H1 (cell line): ENCODE measurements around the gene INAFM1. TPM values are rescaled to one million over a fixed set of nuclear protein-coding genes. Genes with fewer than 3 reads are reported as not detected.
A peak's percentile ranks its signal among the peaks of the same experiment; 100 is the strongest.

ENCODE experiments used
- CTCF ChIA-PET: fragments of 300-600 bp; sonication (Branson Sonifier 250); formaldehyde crosslinking; loops from one replicate; lab custom pipeline; 2021; ENCODE audit not compliant: partially characterized antibody; lab: Charles Lee
- POLR2A ChIA-PET: fragments of 300-600 bp; sonication (Branson Sonifier 250); formaldehyde crosslinking; loops from one replicate; lab custom pipeline; 2021; ENCODE audit warnings: inconsistent platforms; ENCODE audit not compliant: partially characterized antibody; lab: Charles Lee
- DNase-seq, 2 experiments: peaks; one replicate each; pipeline versions ENCODE4 v3.0.0 to v3.0.0-alpha.2; 2010 to 2022; ENCODE audit warnings: low spot score in 2 of 2, low read depth in 1 of 2, mixed read lengths in 1 of 2
- FAIRE-seq: peaks from 2 replicates; lab custom pipeline; 2011; peaks lifted over from hg19 to GRCh38; lab: Jason Lieb, UNC
- H2AFZ ChIP-seq: 2 replicates; pipeline ENCODE4 v1.8.1; 2012; ENCODE audit warnings: low read length, inconsistent platforms
- H2AK5ac ChIP-seq: 2 replicates; pipeline ENCODE4 v1.6.1; 2013; ENCODE audit warnings: low read depth, low read length
- H2BK120ac ChIP-seq: replicated peaks from 2 replicates; pipeline ENCODE3; 2013; ENCODE audit warnings: low read depth, low read length, inconsistent platforms
- H2BK12ac ChIP-seq: 2 replicates; pipeline ENCODE4 v1.6.1; 2013; ENCODE audit warnings: low read depth, low read length
- H2BK15ac ChIP-seq: 2 replicates; pipeline ENCODE4 v1.6.1; 2013; ENCODE audit warnings: low read length
- H2BK20ac ChIP-seq: 2 replicates; pipeline ENCODE4 v1.6.1; 2013; ENCODE audit warnings: low read length
- H2BK5ac ChIP-seq: 2 replicates; pipeline ENCODE4 v1.6.1; 2013; ENCODE audit warnings: low read depth, low read length
- H3K14ac ChIP-seq: 2 replicates; pipeline ENCODE4 v1.6.1; 2013; ENCODE audit warnings: inconsistent platforms; ENCODE audit not compliant: insufficient read length
- H3K18ac ChIP-seq: 2 replicates; pipeline ENCODE4 v1.6.1; 2013; ENCODE audit warnings: low read length; ENCODE audit errors: extremely low read depth
- H3K23ac ChIP-seq: 2 replicates; pipeline ENCODE4 v1.6.1; 2013; ENCODE audit warnings: inconsistent platforms; ENCODE audit not compliant: insufficient read length
- H3K23me2 ChIP-seq: 2 replicates; pipeline ENCODE4 v1.6.1; 2013; ENCODE audit warnings: low read depth, low read length
- H3K27ac ChIP-seq: 2 replicates; pipeline ENCODE4 v1.6.1; 2011; ENCODE audit warnings: low read depth, low read length, inconsistent platforms
- H3K27me3 ChIP-seq, 4 experiments: replicated peaks in 1 of 4; 1 replicate in 1 of 4; 2 replicates in 3 of 4; pipeline versions ENCODE4 v1.6.1 to v1.8.1; 2011 to 2013; ENCODE audit warnings: low read length in 3 of 4, mild to moderate bottlenecking in 3 of 4, inconsistent platforms in 2 of 4, mixed read lengths in 2 of 4, moderate library complexity in 1 of 4; ENCODE audit not compliant: control insufficient read depth in 3 of 4, insufficient read depth in 3 of 4; ENCODE audit errors: extremely low read depth in 1 of 4
- H3K36me3 ChIP-seq, 4 experiments: 2 replicates each; pipeline versions ENCODE4 v1.6.1 to v1.8.1; 2011 to 2013; ENCODE audit warnings: mild to moderate bottlenecking in 4 of 4, low read length in 3 of 4, moderate library complexity in 2 of 4, control low read depth in 1 of 4, inconsistent platforms in 1 of 4; ENCODE audit not compliant: insufficient read depth in 4 of 4, control insufficient read depth in 2 of 4
- H3K4ac ChIP-seq: replicated peaks from 2 replicates; pipeline ENCODE3; 2013; ENCODE audit warnings: low read length, low read depth, mixed read lengths, inconsistent platforms; ENCODE audit not compliant: insufficient read length
- H3K4me1 ChIP-seq, 4 experiments: replicated peaks in 1 of 4; 1 replicate in 1 of 4; 2 replicates in 3 of 4; pipeline versions ENCODE4 v1.6.1 to v1.8.1; 2011 to 2013; ENCODE audit warnings: low read length in 3 of 4, inconsistent platforms in 2 of 4, mixed read lengths in 1 of 4; ENCODE audit not compliant: insufficient read depth in 4 of 4, control insufficient read depth in 3 of 4
- H3K4me2 ChIP-seq, 2 experiments: 2 replicates each; pipeline versions ENCODE4 v1.6.1 to v1.8.1; 2011 to 2013; ENCODE audit warnings: low read depth in 2 of 2, low read length in 2 of 2, control low read depth in 1 of 2, inconsistent platforms in 1 of 2, mild to moderate bottlenecking in 1 of 2; ENCODE audit not compliant: insufficient read depth in 1 of 2
- H3K4me3 ChIP-seq, 4 experiments: fragments of 200-600, 300-600 bp in 1 of 4; sonication (generic), shearing (Covaris generic), sonication (Bioruptor Twin) in 1 of 4; 2 replicates each; pipeline versions ENCODE4 v1.5.1 to v1.8.1; 2011 to 2016; ENCODE audit warnings: low read length in 4 of 4, low read depth in 3 of 4, control low read depth in 2 of 4, inconsistent platforms in 2 of 4, mild to moderate bottlenecking in 2 of 4, mixed read lengths in 1 of 4, moderate library complexity in 1 of 4; ENCODE audit not compliant: insufficient read depth in 2 of 4; ENCODE audit errors: extremely low read depth in 1 of 4
- H3K56ac ChIP-seq: replicated peaks from 2 replicates; pipeline ENCODE3; 2013; ENCODE audit warnings: low read depth, mild to moderate bottlenecking, mixed read lengths, low read length, inconsistent platforms; ENCODE audit not compliant: insufficient read length
- H3K79me1 ChIP-seq: 2 replicates; pipeline ENCODE4 v1.6.1; 2013; ENCODE audit warnings: low read depth, low read length, control low read depth
- H3K79me2 ChIP-seq, 2 experiments: 2 replicates each; pipeline versions ENCODE4 v1.6.1 to v1.8.1; 2012 to 2013; ENCODE audit warnings: low read length in 2 of 2, mild to moderate bottlenecking in 2 of 2, inconsistent platforms in 1 of 2; ENCODE audit not compliant: insufficient read depth in 2 of 2, control insufficient read depth in 1 of 2
- H3K9ac ChIP-seq, 4 experiments: replicated peaks in 1 of 4; 1 replicate in 1 of 4; 2 replicates in 3 of 4; pipeline versions ENCODE4 v1.6.1 to v1.8.1; 2011 to 2013; ENCODE audit warnings: low read depth in 3 of 4, low read length in 3 of 4, control low read depth in 2 of 4, mild to moderate bottlenecking in 2 of 4, moderate library complexity in 2 of 4, inconsistent platforms in 1 of 4; ENCODE audit errors: extremely low read depth in 1 of 4
- H3K9me3 ChIP-seq, 2 experiments: 2 replicates each; pipeline versions ENCODE4 v1.6.1 to v1.8.1; 2012 to 2013; ENCODE audit warnings: mild to moderate bottlenecking in 2 of 2, moderate library complexity in 2 of 2, control low read depth in 1 of 2, inconsistent platforms in 1 of 2, low read depth in 1 of 2, low read length in 1 of 2, mixed read lengths in 1 of 2; ENCODE audit not compliant: insufficient read depth in 2 of 2
- H4K20me1 ChIP-seq, 2 experiments: replicated peaks in 1 of 2; 2 replicates each; pipeline versions ENCODE3 to v1.8.1; 2011 to 2013; ENCODE audit warnings: inconsistent platforms in 2 of 2, low read length in 2 of 2, mild to moderate bottlenecking in 1 of 2; ENCODE audit not compliant: insufficient read depth in 2 of 2, control insufficient read depth in 1 of 2
- H4K5ac ChIP-seq: 2 replicates; pipeline ENCODE4 v1.6.1; 2013; ENCODE audit warnings: low read length, low read depth, mixed read lengths, inconsistent platforms; ENCODE audit not compliant: insufficient read length
- H4K8ac ChIP-seq: 2 replicates; pipeline ENCODE4 v1.8.0; 2013; ENCODE audit warnings: mild to moderate bottlenecking, moderate library complexity, low read length, inconsistent platforms; ENCODE audit not compliant: insufficient read depth; ENCODE audit errors: extremely low read depth
- H4K91ac ChIP-seq: replicated peaks from 2 replicates; pipeline ENCODE3; 2013; ENCODE audit warnings: low read length, mixed read lengths, inconsistent platforms; ENCODE audit not compliant: insufficient read length
- CHD1 ChIP-seq: IDR thresholded peaks from 2 replicates; pipeline ENCODE4 v1.6.1; 2012; ENCODE audit warnings: low read depth, low read length, improper control_type of control experiment
- E2F6 ChIP-seq: IDR thresholded peaks from 2 replicates; pipeline ENCODE4 v1.6.1; 2012; ENCODE audit warnings: inconsistent platforms
- JUND ChIP-seq: IDR thresholded peaks from 2 replicates; pipeline ENCODE4 v1.6.1; 2011; ENCODE audit warnings: mild to moderate bottlenecking, improper control_type of control experiment, low read length
- NANOG ChIP-seq: IDR thresholded peaks from 2 replicates; pipeline ENCODE4 v1.6.1; 2011; ENCODE audit warnings: low read length, low read depth, mild to moderate bottlenecking, inconsistent platforms; ENCODE audit not compliant: insufficient read depth, poor library complexity, severe bottlenecking
- RAD21 ChIP-seq, 2 experiments: IDR thresholded peaks in 1 of 2; conservative IDR thresholded peaks in 1 of 2; 2 replicates each; pipeline ENCODE4 v1.6.1; 2011; ENCODE audit warnings: low read depth in 2 of 2, low read length in 2 of 2, improper control_type of control experiment in 1 of 2, inconsistent platforms in 1 of 2, mild to moderate bottlenecking in 1 of 2, moderate library complexity in 1 of 2
- SP1 ChIP-seq: IDR thresholded peaks from 2 replicates; pipeline ENCODE4 v1.6.1; 2011; ENCODE audit warnings: low read depth, low read length
- TBP ChIP-seq: IDR thresholded peaks from 2 replicates; pipeline ENCODE4 v1.6.1; 2011; ENCODE audit warnings: low read depth, low read length, improper control_type of control experiment
- WGBS, 2 experiments: shearing (Covaris generic) in 1 of 2; methylation state at CpG; one replicate each; pipeline versions ENCODE4 v1.1.6 to v1.1.7; 2013 to 2015; ENCODE audit warnings: low lambda C conversion rate in 2 of 2, mixed read lengths in 2 of 2, inconsistent platforms in 1 of 2, low coverage in 1 of 2, missing lambda C conversion rate in 1 of 2; ENCODE audit not compliant: insufficient replicate concordance in 2 of 2, insufficient coverage in 1 of 2, insufficient read length in 1 of 2; ENCODE audit errors: extremely low coverage in 1 of 2, missing lambda C conversion rate in 1 of 2; 5-methylcytosine and 5-hydroxymethylcytosine counted together
- polyA plus RNA-seq, 7 experiments: library from polyadenylated mRNA; depleted of rRNA in 3 of 7; stranded (reverse) in 5 of 7; unstranded in 2 of 7; fragments of >200 nt in 5 of 7; fragments of 200-250 nt in 2 of 7; gene quantifications; 1 replicate in 5 of 7; 2 replicates in 1 of 7; 4 replicates in 1 of 7; pipeline versions ENCODE4 v1.2.1 to v1.2.3, GENCODE V29; 2011 to 2013; ENCODE audit warnings: missing spikeins in 2 of 7, mixed read lengths in 2 of 7
- total RNA-seq: library from RNA; stranded (reverse); fragmentation: NEBNext Ultra II Directional; extraction: Animal tissue kit (Norgen Biotek cat#: 25700); gene quantifications from 2 replicates; pipeline ENCODE4 v1.2.1, GENCODE V29; 2021
- TF ChIP-seq, protein P1 (sequence below), 3 experiments: IDR thresholded peaks; 1 replicate in 2 of 3; 2 replicates in 1 of 3; pipeline versions ENCODE4 v1.5.1 to v1.6.1; 2011; ENCODE audit warnings: low read length in 3 of 3, mild to moderate bottlenecking in 3 of 3, inconsistent platforms in 2 of 3, low read depth in 1 of 3, moderate library complexity in 1 of 3; ENCODE audit not compliant: insufficient read depth in 1 of 3; ENCODE audit errors: control extremely low read depth in 1 of 3
- TF ChIP-seq, protein P2 (sequence below): IDR thresholded peaks from 2 replicates; pipeline ENCODE4 v1.6.1; 2011; ENCODE audit warnings: low read length, improper control_type of control experiment

Gene INAFM1
- total and polyA plus RNA-seq, 2 of the 8 experiments (the other 6 are each of a cell fraction or from before 2014, with no cell fraction given): 2.6 to 3.4 TPM

DNA sequence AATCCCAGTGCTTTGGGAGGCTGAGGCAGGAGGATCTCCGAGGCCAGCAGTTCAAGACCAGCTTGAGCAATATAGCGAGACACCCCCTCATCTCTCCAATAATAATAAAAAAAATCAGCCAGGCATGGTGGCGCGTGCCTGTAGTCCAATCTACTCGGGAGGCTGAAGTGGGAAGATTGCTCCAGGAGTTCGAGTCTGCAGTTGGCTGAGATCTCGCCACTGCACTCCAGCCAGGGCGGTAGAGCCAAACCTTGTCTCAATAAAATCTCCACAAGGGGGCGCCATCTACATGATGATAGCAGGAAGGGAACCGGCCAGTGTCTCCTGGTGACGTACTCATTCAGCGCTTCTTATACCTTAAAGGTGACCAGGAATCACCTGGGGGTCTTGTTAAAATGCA, 21.4 kb downstream of the INAFM1 start:
- H3K23me2 ChIP-seq: no peaks in the 10 kb centered on the region
- H4K5ac ChIP-seq: no peak overlapping the region
- no peak overlapping the region for H4K91ac ChIP-seq
- no peak overlapping the region for H2BK5ac ChIP-seq
- H2BK15ac ChIP-seq: no peak overlapping the region
- DNase-seq (peak; percentile 67 to 88), FAIRE-seq (peak; percentile 96)
- H3K14ac ChIP-seq: no peak overlapping the region
- H2BK20ac ChIP-seq: no peak overlapping the region
- H3K18ac ChIP-seq: no peak overlapping the region
- no peak overlapping the region for H2BK12ac ChIP-seq
- no peak overlapping the region for H4K8ac ChIP-seq
- H3K4ac ChIP-seq: no peak overlapping the region
- no peak overlapping the region for H3K4me3 ChIP-seq
- no peak overlapping the region for H3K27ac ChIP-seq
- H3K23ac ChIP-seq: no peak overlapping the region
- H3K79me2 ChIP-seq: no peaks in the 10 kb centered on the region
- CTCF ChIA-PET: interaction anchor here (0.6 to 10.4 kb wide), 16 partner anchors 10 to 137 kb away, joined by 3 to 90 read pairs (median 5); no protein-coding TSS in a partner anchor
- no peak overlapping the region for H3K56ac ChIP-seq
- no peaks in the 10 kb centered on the region for H3K9me3 ChIP-seq
- no peak overlapping the region for H3K9ac ChIP-seq
- H2AK5ac ChIP-seq: no peak overlapping the region
- no peak overlapping the region for H2AFZ ChIP-seq
- POLR2A ChIA-PET: interaction anchor here (0.6 to 1.2 kb wide), 3 partner anchors 10 to 153 kb away, joined by 3 read pairs; no protein-coding TSS in a partner anchor
- no peaks in the 10 kb centered on the region for H3K79me1 ChIP-seq
- no peaks in the 10 kb centered on the region for H4K20me1 ChIP-seq
- H3K4me2 ChIP-seq: no peak overlapping the region
- 21% methylated on average over 12 of the region's 12 CpGs; no CpG with 5 or more reads in 1 of the 2 experiments for WGBS, 2 experiments
- H3K36me3 ChIP-seq: no peaks in the 10 kb centered on the region
- no peak overlapping the region for H2BK120ac ChIP-seq
- no peaks in the 10 kb centered on the region for H3K27me3 ChIP-seq
- H3K4me1 ChIP-seq: 0 out of 7 replicates have a peak, but pooled peaks cover 0 to 2% (median 0%) of the 10 kb centered on the region in 4 experiments
- TF ChIP-seq RAD21 (IDR thresholded peaks at IDR 0.05 in 1 of 2, conservative IDR thresholded peaks at IDR 0.05 in 1 of 2; ENCODE audit: low read depth in 2 of 2, low read length in 2 of 2) (peak; percentile 94 to 95), JUND (peak; percentile 44; the same call in 1 of the 2 replicates), SP1 (no peak), NANOG (no peak), CHD1 (no peak), TBP (no peak; the same call in 1 of the 2 replicates), E2F6 (no peak)
- TF ChIP-seq, protein P1, sequence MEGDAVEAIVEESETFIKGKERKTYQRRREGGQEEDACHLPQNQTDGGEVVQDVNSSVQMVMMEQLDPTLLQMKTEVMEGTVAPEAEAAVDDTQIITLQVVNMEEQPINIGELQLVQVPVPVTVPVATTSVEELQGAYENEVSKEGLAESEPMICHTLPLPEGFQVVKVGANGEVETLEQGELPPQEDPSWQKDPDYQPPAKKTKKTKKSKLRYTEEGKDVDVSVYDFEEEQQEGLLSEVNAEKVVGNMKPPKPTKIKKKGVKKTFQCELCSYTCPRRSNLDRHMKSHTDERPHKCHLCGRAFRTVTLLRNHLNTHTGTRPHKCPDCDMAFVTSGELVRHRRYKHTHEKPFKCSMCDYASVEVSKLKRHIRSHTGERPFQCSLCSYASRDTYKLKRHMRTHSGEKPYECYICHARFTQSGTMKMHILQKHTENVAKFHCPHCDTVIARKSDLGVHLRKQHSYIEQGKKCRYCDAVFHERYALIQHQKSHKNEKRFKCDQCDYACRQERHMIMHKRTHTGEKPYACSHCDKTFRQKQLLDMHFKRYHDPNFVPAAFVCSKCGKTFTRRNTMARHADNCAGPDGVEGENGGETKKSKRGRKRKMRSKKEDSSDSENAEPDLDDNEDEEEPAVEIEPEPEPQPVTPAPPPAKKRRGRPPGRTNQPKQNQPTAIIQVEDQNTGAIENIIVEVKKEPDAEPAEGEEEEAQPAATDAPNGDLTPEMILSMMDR (IDR thresholded peaks at IDR 0.05; ENCODE audit: control extremely low read depth in 1 of 3, insufficient read depth in 1 of 3, low read depth in 1 of 3, low read length in 3 of 3): peak; percentile 68 to 95 (median 87)
- TF ChIP-seq, protein P2, sequence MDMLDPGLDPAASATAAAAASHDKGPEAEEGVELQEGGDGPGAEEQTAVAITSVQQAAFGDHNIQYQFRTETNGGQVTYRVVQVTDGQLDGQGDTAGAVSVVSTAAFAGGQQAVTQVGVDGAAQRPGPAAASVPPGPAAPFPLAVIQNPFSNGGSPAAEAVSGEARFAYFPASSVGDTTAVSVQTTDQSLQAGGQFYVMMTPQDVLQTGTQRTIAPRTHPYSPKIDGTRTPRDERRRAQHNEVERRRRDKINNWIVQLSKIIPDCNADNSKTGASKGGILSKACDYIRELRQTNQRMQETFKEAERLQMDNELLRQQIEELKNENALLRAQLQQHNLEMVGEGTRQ: no peak
